Transverse colon (tissue), 3 donors: ENCODE measurements around the gene HEXA.

ENCODE experiments used
- EP300 ChIP-seq: sonication (generic); formaldehyde crosslinking; IDR thresholded peaks from one replicate; pipeline ENCODE4 v1.6.1; 2017; ENCODE audit warnings: antibody characterized with exemption, low read depth
- POLR2A ChIP-seq: fragments of 450-650 bp; IDR thresholded peaks from one replicate; pipeline ENCODE4 v1.6.1; 2016; ENCODE audit warnings: antibody characterized with exemption, mild to moderate bottlenecking, moderate library complexity
- TF ChIP-seq, protein P1 (sequence below), 5 experiments: fragments of 200-600 bp in 3 of 5; fragments of 450-650 bp in 2 of 5; sonication (generic) in 3 of 5; IDR thresholded peaks; 1 replicate in 2 of 5; 2 replicates in 3 of 5; pipeline ENCODE4 v1.5.1; 2016 to 2017; ENCODE audit warnings: antibody characterized with exemption in 5 of 5, inconsistent platforms in 3 of 5, mild to moderate bottlenecking in 2 of 5, moderate library complexity in 1 of 5

DNA sequence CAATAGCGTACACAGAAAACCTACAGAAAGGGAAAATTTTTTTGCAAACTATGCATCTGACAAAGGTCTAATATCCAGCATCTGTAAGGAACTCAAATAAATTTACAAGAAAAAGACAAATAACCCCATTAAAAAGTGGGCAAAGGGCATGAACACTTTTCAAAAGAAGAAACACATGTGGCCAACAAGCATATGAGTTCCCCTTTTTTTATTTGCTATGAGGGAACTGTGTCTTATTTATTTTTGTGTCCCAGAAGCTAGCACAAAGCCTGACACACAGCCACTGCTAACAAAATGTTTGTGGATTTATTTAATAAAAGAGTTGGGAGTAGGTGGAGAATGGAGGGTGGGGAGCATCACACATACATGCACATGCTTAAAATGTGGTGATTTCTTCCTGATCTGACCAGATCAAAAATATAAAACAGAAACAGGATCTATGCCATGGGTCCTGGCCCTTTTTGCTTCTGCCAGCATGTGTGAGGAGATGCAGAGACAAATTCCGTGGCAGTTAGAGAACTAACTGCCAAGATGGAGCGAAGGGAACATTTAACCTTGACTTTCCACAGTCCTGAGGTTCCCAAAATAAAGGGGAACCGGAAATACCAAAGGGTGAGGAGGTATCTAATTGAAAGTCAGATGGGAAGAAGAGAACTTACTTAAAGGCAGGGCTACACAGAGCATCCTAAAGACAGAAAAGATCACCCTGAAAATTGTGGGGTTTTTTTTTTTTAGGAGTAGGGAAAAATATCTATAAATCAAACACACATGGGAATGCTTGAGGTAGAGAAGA, 22.2 kb upstream of the HEXA start, which contains the start of gene TMEM202:
- TF ChIP-seq EP300, result no peak
- TF ChIP-seq POLR2A, result no peak
- TF ChIP-seq, protein P1, sequence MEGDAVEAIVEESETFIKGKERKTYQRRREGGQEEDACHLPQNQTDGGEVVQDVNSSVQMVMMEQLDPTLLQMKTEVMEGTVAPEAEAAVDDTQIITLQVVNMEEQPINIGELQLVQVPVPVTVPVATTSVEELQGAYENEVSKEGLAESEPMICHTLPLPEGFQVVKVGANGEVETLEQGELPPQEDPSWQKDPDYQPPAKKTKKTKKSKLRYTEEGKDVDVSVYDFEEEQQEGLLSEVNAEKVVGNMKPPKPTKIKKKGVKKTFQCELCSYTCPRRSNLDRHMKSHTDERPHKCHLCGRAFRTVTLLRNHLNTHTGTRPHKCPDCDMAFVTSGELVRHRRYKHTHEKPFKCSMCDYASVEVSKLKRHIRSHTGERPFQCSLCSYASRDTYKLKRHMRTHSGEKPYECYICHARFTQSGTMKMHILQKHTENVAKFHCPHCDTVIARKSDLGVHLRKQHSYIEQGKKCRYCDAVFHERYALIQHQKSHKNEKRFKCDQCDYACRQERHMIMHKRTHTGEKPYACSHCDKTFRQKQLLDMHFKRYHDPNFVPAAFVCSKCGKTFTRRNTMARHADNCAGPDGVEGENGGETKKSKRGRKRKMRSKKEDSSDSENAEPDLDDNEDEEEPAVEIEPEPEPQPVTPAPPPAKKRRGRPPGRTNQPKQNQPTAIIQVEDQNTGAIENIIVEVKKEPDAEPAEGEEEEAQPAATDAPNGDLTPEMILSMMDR (IDR thresholded peaks at IDR 0.05), result no peak
